Brain microvascular endothelial cell (primary cell): Measurements from ENCODE around the gene XRCC5.

ENCODE experiments used
- DNase-seq: peaks from one replicate; pipeline ENCODE4 v3.0.0-alpha.2; 2020
- H3K27ac ChIP-seq: fragments of 250-450 bp; sonication (Bioruptor Pico); 2 replicates; pipeline ENCODE4 v1.5.1; 2020; ENCODE audit warnings: mild to moderate bottlenecking, moderate library complexity
- H3K27me3 ChIP-seq: fragments of 250-450 bp; sonication (Bioruptor Pico); replicated peaks from 2 replicates; pipeline ENCODE4 v1.5.1; 2020; ENCODE audit warnings: mild to moderate bottlenecking
- H3K36me3 ChIP-seq: fragments of 250-450 bp; sonication (Bioruptor Pico); replicated peaks from 2 replicates; pipeline ENCODE4 v1.5.1; 2020; ENCODE audit warnings: mild to moderate bottlenecking
- H3K4me3 ChIP-seq: 2 replicates; pipeline ENCODE4 v1.5.1; 2011; ENCODE audit warnings: low read depth, mild to moderate bottlenecking, control low read depth, low read length, moderate library complexity
- in situ Hi-C: cut with HindIII; loops from 2 replicates; pipeline ENCODE4 v1.10.0; 2017; ENCODE audit warnings: low sequenced_read_pairs, low pct_ligation_motif_present
- TF ChIP-seq, protein P1 (sequence below): IDR thresholded peaks from 2 replicates; pipeline ENCODE4 v1.5.1; 2011; ENCODE audit warnings: low read depth, mild to moderate bottlenecking, moderate library complexity, low read length, control low read depth, inconsistent platforms; ENCODE audit errors: missing control alignments

Gene XRCC5

DNA sequence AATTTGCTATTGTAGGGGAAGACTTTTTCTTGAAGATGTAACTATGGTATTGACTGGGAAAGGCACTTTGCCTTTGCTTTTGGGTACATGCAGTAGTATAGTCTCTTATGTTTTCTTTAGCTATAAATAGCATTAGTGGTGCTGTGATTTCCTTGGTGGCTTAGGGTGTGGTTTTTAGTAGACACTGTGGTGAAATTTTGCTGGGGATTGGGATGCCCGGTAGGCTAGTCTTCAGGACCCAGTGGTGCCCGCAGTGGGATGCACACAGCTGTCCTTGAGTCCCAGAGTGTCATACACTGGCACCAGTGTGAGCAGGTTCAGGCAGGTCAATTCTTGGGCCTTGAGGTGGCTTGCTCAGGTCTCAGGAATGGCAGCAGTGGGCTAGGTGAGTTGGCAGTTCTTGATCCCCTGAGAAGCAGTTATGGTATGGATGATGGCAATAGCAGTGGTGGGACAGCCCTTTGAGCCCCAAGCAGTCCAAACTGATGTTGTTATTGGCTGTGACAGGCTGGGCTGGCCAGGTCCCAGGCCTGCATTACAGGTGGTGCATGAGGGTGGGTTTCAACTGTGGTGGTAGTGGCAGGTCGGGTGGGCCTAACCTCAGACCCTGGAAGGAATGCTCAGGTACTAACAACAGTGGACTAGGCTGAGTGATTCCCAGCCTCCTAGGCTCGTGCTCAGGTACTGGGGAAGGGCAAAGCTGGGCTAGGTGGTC, 124.3 kb downstream of the XRCC5 start:
- Histone ChIP-seq H3K4me3 (no peak overlapping the region), H3K36me3 (no peaks in the 10 kb centered on the region), H3K27me3 (no peaks in the 10 kb centered on the region), H3K27ac (no peak overlapping the region)
- TF ChIP-seq, protein P1, sequence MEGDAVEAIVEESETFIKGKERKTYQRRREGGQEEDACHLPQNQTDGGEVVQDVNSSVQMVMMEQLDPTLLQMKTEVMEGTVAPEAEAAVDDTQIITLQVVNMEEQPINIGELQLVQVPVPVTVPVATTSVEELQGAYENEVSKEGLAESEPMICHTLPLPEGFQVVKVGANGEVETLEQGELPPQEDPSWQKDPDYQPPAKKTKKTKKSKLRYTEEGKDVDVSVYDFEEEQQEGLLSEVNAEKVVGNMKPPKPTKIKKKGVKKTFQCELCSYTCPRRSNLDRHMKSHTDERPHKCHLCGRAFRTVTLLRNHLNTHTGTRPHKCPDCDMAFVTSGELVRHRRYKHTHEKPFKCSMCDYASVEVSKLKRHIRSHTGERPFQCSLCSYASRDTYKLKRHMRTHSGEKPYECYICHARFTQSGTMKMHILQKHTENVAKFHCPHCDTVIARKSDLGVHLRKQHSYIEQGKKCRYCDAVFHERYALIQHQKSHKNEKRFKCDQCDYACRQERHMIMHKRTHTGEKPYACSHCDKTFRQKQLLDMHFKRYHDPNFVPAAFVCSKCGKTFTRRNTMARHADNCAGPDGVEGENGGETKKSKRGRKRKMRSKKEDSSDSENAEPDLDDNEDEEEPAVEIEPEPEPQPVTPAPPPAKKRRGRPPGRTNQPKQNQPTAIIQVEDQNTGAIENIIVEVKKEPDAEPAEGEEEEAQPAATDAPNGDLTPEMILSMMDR: no peak
- DNase-seq: no peak
- in situ Hi-C loops: no loop called here

DNA sequence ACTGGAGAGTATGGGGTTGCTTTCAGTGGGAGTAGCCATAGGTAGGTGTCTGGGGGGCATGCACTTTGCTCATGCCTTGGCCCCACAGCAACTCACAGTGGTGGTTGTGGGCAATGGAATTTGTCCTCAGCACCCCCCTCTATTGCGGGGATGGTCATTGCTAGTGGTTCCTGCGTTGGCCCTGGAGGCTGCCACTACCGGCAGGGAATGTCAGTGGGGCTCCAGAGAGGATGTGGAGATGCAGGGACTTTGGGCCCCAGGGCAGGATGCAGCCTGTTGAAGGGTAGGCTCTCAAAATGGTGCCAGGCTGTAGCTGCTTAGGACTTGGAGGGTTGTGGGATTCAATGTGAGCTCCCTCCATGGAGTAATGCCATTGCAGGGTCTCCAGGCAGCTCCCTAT, 125.0 kb downstream of the XRCC5 start:
- in situ Hi-C loops: no loop called here
- no peak overlapping the region for H3K27ac ChIP-seq
- no peaks in the 10 kb centered on the region for H3K27me3 ChIP-seq
- DNase-seq: no peak
- TF ChIP-seq, protein P1: no peak
- H3K36me3 ChIP-seq: no peaks in the 10 kb centered on the region
- no peak overlapping the region for H3K4me3 ChIP-seq

DNA sequence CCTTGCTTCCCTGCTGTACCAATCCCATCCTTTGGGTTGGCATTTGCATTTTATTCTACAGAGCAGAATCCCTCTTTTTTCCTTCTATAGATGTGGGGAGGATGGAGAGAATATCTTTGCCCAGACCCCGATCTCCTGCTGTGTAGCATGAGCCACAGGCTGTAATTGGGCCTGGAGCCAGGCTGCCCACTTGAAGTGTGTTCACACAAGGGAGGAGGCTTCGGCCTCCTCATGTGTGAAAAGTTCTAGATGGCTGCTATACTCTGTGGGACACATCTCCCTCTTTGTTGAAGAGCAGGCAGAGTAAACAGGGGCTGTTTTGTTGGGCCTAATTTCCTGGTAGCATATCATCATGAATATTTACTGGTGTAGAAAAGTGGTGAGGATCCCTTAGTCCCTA, 126.3 kb downstream of the XRCC5 start:
- in situ Hi-C loops: no loop called here
- TF ChIP-seq, protein P1: no peak
- Histone ChIP-seq H3K4me3 (no peak overlapping the region), H3K36me3 (no peaks in the 10 kb centered on the region), H3K27me3 (no peaks in the 10 kb centered on the region), H3K27ac (no peak overlapping the region)
- DNase-seq: no peak

DNA sequence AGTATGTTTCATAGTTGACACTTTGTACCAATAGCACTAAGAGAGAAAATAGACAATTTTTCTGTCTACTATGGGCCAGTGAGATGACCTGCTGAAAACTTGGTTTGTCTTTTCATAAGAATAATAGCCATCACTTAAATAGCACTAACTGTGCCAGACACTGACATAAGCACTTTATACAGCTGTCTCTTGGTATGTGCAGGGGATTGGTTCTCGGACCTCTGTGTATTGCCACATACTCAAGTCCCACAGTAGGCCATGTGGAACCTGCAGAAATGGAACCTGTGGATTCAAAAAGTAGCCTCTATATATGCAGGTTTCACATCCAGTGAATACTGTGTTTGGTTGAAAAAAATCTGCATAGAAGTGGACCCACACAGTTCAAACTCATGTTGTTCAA, 126.7 kb downstream of the XRCC5 start:
- DNase-seq: no peak
- in situ Hi-C loops: no loop called here
- Histone ChIP-seq H3K27ac (no peak overlapping the region), H3K4me3 (no peak overlapping the region), H3K36me3 (no peaks in the 10 kb centered on the region), H3K27me3 (no peaks in the 10 kb centered on the region)
- TF ChIP-seq, protein P1: no peak

DNA sequence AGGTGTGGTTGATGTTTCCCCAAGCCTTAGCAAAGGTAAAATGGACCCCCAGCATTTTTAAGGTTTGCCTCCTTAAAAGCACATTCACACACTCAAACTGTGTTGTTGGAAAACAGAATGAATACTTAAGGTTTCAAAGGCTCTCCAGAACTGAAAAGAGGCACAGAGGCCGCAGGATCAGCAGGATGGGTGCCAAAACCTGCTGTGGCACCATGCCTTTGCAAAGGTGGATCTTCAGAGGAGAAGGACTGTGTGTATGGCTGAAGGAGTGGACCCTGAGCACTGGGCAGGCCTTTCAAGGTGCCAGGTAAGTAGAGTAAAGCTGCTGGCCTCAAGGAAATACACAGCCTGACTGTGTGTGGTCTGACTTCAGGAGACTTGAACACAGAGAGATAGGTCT, 127.3 kb downstream of the XRCC5 start:
- DNase-seq: no peak
- H3K4me3 ChIP-seq: no peak overlapping the region
- in situ Hi-C loops: no loop called here
- TF ChIP-seq, protein P1: no peak
- H3K27ac ChIP-seq: no peak overlapping the region
- H3K36me3 ChIP-seq: no peaks in the 10 kb centered on the region
- H3K27me3 ChIP-seq: no peaks in the 10 kb centered on the region

DNA sequence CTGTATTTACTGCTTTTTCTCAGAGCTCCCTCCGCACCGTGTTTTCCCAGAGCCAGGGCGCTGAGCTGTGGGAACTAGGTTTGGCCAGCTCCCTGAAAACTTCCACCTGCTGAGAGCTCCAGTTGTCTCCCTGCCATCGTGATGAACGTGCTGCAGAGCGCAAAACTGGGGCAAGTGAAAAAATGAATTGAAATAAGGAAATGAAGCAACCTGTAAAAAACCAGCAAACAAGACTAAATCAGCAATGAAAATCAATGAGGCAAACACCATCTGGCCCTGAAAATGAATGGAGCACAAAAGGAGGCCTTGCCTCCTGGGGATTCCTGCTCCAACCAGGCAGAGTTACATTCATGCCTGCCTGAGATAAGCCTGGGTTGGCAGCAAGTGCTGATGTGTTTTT, 133.2 kb downstream of the XRCC5 start:
- in situ Hi-C loops: no loop called here

More for the DNA sequence above, 133.2 kb downstream of the XRCC5 start:
- DNase-seq: no peak
- Histone ChIP-seq H3K36me3 (no peaks in the 10 kb centered on the region), H3K27ac (no peak overlapping the region), H3K4me3 (no peak overlapping the region), H3K27me3 (no peaks in the 10 kb centered on the region)
- TF ChIP-seq, protein P1: no peak
